Astrocyte of the hippocampus (primary cell): ENCODE data around the gene RPS6KA2.

ENCODE experiments used
- DNase-seq: peaks from one replicate; pipeline ENCODE4 v3.0.0; 2011; ENCODE audit warnings: low read depth, low spot score

The RPS6KA2 gene

GRCh38 chr6:166489301-166490155 lies 137.5 kb downstream of the RPS6KA2 start:
- DNase-seq: no peak

GRCh38 chr6:166488701-166489100 lies 138.3 kb downstream of the RPS6KA2 start:
- no peak for DNase-seq

GRCh38 chr6:166488076-166488685 lies 138.9 kb downstream of the RPS6KA2 start:
- DNase-seq: no peak

- no peak for DNase-seq
Measured at GRCh38 chr6:166487148-166487547, 139.9 kb downstream of the RPS6KA2 start.

- DNase-seq: no peak
Measured at GRCh38 chr6:166486536-166486880, 140.5 kb downstream of the RPS6KA2 start.

- DNase-seq: no peak
Measured at GRCh38 chr6:166485651-166486535, 141.2 kb downstream of the RPS6KA2 start.

- DNase-seq: no peak
Measured at GRCh38 chr6:166484863-166485262, 142.2 kb downstream of the RPS6KA2 start.

GRCh38 chr6:166483573-166484250 lies 143.3 kb downstream of the RPS6KA2 start:
- DNase-seq: no peak

GRCh38 chr6:166483026-166483425 lies 144.0 kb downstream of the RPS6KA2 start:
- DNase-seq: no peak

- DNase-seq: no peak
Measured at GRCh38 chr6:166478782-166479592, 148.1 kb downstream of the RPS6KA2 start.

- no peak for DNase-seq
Measured at GRCh38 chr6:166477647-166478365, 149.2 kb downstream of the RPS6KA2 start.

GRCh38 chr6:166476634-166477215 lies 150.3 kb downstream of the RPS6KA2 start:
- no peak for DNase-seq

- DNase-seq: no peak
Measured at GRCh38 chr6:166476061-166476591, 150.9 kb downstream of the RPS6KA2 start.

GRCh38 chr6:166474721-166475565 lies 152.1 kb downstream of the RPS6KA2 start:
- DNase-seq: no peak

- no peak for DNase-seq
Measured at GRCh38 chr6:166473886-166474571, 153.0 kb downstream of the RPS6KA2 start.

- DNase-seq: no peak
Measured at GRCh38 chr6:166472636-166473035, 154.4 kb downstream of the RPS6KA2 start.

GRCh38 chr6:166471797-166472260 lies 155.2 kb downstream of the RPS6KA2 start:
- no peak for DNase-seq
